GM12878 (cell line): Measurements from ENCODE around the gene FOSB. TPM values are rescaled to one million over a fixed set of nuclear protein-coding genes. Genes with fewer than 3 reads are reported as not detected.

Experiments used
- CBX5 ChIP-seq: sonication (generic); IDR thresholded peaks from 2 replicates; pipeline ENCODE4 v1.6.1; 2016; ENCODE audit warnings: low read depth, moderate library complexity, mild to moderate bottlenecking, inconsistent platforms
- GABPA ChIP-seq: IDR thresholded peaks from 2 replicates; pipeline ENCODE4 v1.6.1; 2014; ENCODE audit warnings: antibody characterized with exemption, low read depth, mild to moderate bottlenecking, inconsistent platforms
- KLF5 ChIP-seq: fragments of 450-650 bp; IDR thresholded peaks from 2 replicates; pipeline ENCODE4 v1.6.1; 2014; ENCODE audit warnings: mild to moderate bottlenecking; ENCODE audit not compliant: partially characterized antibody
- NFXL1 ChIP-seq: fragments of 450-650 bp; IDR thresholded peaks from 2 replicates; pipeline ENCODE4 v1.6.1; 2017; ENCODE audit warnings: antibody characterized with exemption, mild to moderate bottlenecking, borderline replicate concordance
- SMC3 ChIP-seq: IDR thresholded peaks from 2 replicates; pipeline ENCODE4 v1.6.1; 2011; ENCODE audit warnings: low read length, improper control_type of control experiment, borderline replicate concordance
- TAF1 ChIP-seq: IDR thresholded peaks from 2 replicates; pipeline ENCODE4 v1.6.1; 2011; ENCODE audit warnings: mild to moderate bottlenecking, low read depth, low read length, borderline replicate concordance
- TBL1XR1 ChIP-seq: IDR thresholded peaks from 2 replicates; pipeline ENCODE4 v1.6.1; 2012; ENCODE audit warnings: low read depth, low read length, improper control_type of control experiment
- ZNF24 ChIP-seq: fragments of 450-650 bp; IDR thresholded peaks from 2 replicates; pipeline ENCODE4 v1.6.1; 2017; ENCODE audit warnings: antibody characterized with exemption, mild to moderate bottlenecking
- ZSCAN29 ChIP-seq: fragments of 450-650 bp; IDR thresholded peaks from 2 replicates; pipeline ENCODE4 v1.6.1; 2017; ENCODE audit warnings: mild to moderate bottlenecking, moderate library complexity
- polyA plus RNA-seq, 11 experiments: library from polyadenylated mRNA; depleted of rRNA in 4 of 11; unstranded in 6 of 11; stranded (reverse) in 5 of 11; fragments of >200 nt; fragmentation: Nextera tagmentation in 4 of 11; fragmentation: Illumina TruSeq in 1 of 11; extraction: Ambion mirVana in 4 of 11; extraction: Trizol in 1 of 11; gene quantifications; 1 replicate in 1 of 11; 2 replicates in 10 of 11; pipeline versions ENCODE4 v1.2.1 to v1.2.3, GENCODE V29; 2011 to 2016; ENCODE audit warnings: inconsistent platforms in 2 of 11, missing spikeins in 2 of 11, low read depth in 1 of 11
- total RNA-seq, 4 experiments: library from RNA; depleted of rRNA in 3 of 4; stranded (reverse); fragments of >200 nt in 3 of 4; fragmentation: Illumina TruSeq in 1 of 4; extraction: Trizol in 1 of 4; gene quantifications; 2 replicates each; pipeline versions ENCODE4 v1.2.1 to v1.2.3, GENCODE V29; 2013 to 2021
- TF ChIP-seq, protein P1 (sequence below): fragments of 450-650 bp; IDR thresholded peaks from 2 replicates; pipeline ENCODE4 v1.6.1; 2016; ENCODE audit warnings: mild to moderate bottlenecking, moderate library complexity, borderline replicate concordance
- TF ChIP-seq, protein P2 (sequence below): IDR thresholded peaks from 2 replicates; pipeline ENCODE4 v1.6.1; 2011; ENCODE audit warnings: borderline replicate concordance, low read depth, mild to moderate bottlenecking, moderate library complexity, low read length; ENCODE audit not compliant: insufficient read depth, poor library complexity, severe bottlenecking

FOSB gene
- total and polyA plus RNA-seq, 10 of the 15 experiments (the other 5 are each of a cell fraction or from before 2014, with no cell fraction given): 0.06 to 0.56 (median 0.26) TPM

DNA sequence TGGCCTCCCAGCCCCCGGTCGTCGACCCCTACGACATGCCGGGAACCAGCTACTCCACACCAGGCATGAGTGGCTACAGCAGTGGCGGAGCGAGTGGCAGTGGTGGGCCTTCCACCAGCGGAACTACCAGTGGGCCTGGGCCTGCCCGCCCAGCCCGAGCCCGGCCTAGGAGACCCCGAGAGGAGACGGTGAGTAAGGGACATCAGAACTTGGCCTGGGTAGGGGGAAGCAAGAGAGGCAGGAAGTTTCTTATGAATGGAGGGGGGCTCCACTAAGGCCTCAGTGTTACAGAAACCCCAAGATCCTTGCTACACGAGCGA, 2.9 kb downstream of the FOSB start (continued):
- TF ChIP-seq, protein P1, sequence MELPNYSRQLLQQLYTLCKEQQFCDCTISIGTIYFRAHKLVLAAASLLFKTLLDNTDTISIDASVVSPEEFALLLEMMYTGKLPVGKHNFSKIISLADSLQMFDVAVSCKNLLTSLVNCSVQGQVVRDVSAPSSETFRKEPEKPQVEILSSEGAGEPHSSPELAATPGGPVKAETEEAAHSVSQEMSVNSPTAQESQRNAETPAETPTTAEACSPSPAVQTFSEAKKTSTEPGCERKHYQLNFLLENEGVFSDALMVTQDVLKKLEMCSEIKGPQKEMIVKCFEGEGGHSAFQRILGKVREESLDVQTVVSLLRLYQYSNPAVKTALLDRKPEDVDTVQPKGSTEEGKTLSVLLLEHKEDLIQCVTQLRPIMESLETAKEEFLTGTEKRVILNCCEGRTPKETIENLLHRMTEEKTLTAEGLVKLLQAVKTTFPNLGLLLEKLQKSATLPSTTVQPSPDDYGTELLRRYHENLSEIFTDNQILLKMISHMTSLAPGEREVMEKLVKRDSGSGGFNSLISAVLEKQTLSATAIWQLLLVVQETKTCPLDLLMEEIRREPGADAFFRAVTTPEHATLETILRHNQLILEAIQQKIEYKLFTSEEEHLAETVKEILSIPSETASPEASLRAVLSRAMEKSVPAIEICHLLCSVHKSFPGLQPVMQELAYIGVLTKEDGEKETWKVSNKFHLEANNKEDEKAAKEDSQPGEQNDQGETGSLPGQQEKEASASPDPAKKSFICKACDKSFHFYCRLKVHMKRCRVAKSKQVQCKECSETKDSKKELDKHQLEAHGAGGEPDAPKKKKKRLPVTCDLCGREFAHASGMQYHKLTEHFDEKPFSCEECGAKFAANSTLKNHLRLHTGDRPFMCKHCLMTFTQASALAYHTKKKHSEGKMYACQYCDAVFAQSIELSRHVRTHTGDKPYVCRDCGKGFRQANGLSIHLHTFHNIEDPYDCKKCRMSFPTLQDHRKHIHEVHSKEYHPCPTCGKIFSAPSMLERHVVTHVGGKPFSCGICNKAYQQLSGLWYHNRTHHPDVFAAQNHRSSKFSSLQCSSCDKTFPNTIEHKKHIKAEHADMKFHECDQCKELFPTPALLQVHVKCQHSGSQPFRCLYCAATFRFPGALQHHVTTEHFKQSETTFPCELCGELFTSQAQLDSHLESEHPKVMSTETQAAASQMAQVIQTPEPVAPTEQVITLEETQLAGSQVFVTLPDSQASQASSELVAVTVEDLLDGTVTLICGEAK: no peak
- TF ChIP-seq KLF5 (no peak), ZSCAN29 (no peak), NFXL1 (no peak), ZNF24 (no peak), SMC3 (no peak), GABPA (no peak), TAF1 (no peak), CBX5 (no peak), TBL1XR1 (no peak)
- TF ChIP-seq, protein P2, sequence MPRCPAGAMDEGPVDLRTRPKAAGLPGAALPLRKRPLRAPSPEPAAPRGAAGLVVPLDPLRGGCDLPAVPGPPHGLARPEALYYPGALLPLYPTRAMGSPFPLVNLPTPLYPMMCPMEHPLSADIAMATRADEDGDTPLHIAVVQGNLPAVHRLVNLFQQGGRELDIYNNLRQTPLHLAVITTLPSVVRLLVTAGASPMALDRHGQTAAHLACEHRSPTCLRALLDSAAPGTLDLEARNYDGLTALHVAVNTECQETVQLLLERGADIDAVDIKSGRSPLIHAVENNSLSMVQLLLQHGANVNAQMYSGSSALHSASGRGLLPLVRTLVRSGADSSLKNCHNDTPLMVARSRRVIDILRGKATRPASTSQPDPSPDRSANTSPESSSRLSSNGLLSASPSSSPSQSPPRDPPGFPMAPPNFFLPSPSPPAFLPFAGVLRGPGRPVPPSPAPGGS: no peak
- TF ChIP-seq, all 136 proteins: peak for 0
